ENCODE measurements around the gene PRDM10.
A peak's percentile ranks its signal among the peaks of the same experiment; 100 is the strongest.
"Not testable (repeated sequence)": the region's sequence is repeated elsewhere in the genome, so short reads cannot be mapped to it uniquely, and the experiment has no call there.

Gene PRDM10

GRCh38 chr11:129976328-129976727 lies 26.3 kb downstream of the PRDM10 start:
- DNase-seq (ENCODE audit: low read depth): no peak

GRCh38 chr11:129975543-129975942 lies 27.1 kb downstream of the PRDM10 start:
- DNase-seq (ENCODE audit: low read depth): no peak

- no peak for DNase-seq (ENCODE audit: low read depth)
Measured at GRCh38 chr11:129974672-129975071, 28.0 kb downstream of the PRDM10 start.

- peak; percentile 17 for DNase-seq (ENCODE audit: low read depth)
Measured at GRCh38 chr11:129974237-129974636, 28.4 kb downstream of the PRDM10 start.

GRCh38 chr11:129973809-129974208 lies 28.8 kb downstream of the PRDM10 start:
- no peak for DNase-seq (ENCODE audit: low read depth)

GRCh38 chr11:129973068-129973467 lies 29.6 kb downstream of the PRDM10 start:
- DNase-seq (ENCODE audit: low read depth): no peak

- DNase-seq (ENCODE audit: low read depth): no peak
Measured at GRCh38 chr11:129972611-129973010, 30.0 kb downstream of the PRDM10 start.

- DNase-seq (ENCODE audit: low read depth): not testable (repeated sequence)
Measured at GRCh38 chr11:129971856-129972255, 30.8 kb downstream of the PRDM10 start.

- DNase-seq (ENCODE audit: low read depth): no peak
Measured at GRCh38 chr11:129969920-129970319, 32.7 kb downstream of the PRDM10 start.

- DNase-seq (ENCODE audit: low read depth): no peak
Measured at GRCh38 chr11:129968591-129969419, 33.8 kb downstream of the PRDM10 start.

GRCh38 chr11:129967996-129968395 lies 34.6 kb downstream of the PRDM10 start:
- no peak for DNase-seq (ENCODE audit: low read depth)

- no peak for DNase-seq (ENCODE audit: low read depth)
Measured at GRCh38 chr11:129965248-129965647, 37.4 kb downstream of the PRDM10 start.

GRCh38 chr11:129960216-129961214 lies 42.1 kb downstream of the PRDM10 start:
- DNase-seq (ENCODE audit: low read depth): peak; percentile 91

- no peak for DNase-seq (ENCODE audit: low read depth)
Measured at GRCh38 chr11:129959687-129960086, 42.9 kb downstream of the PRDM10 start.

GRCh38 chr11:129955282-129955681 lies 47.4 kb downstream of the PRDM10 start:
- no peak for DNase-seq (ENCODE audit: low read depth)

- DNase-seq (ENCODE audit: low read depth): not testable (repeated sequence)
Measured at GRCh38 chr11:129954703-129955102, 47.9 kb downstream of the PRDM10 start.

- DNase-seq (ENCODE audit: low read depth): no peak
Measured at GRCh38 chr11:129951866-129952262, 50.8 kb downstream of the PRDM10 start.

GRCh38 chr11:129951201-129951865 lies 51.3 kb downstream of the PRDM10 start:
- DNase-seq (ENCODE audit: low read depth): no peak

GRCh38 chr11:129950101-129951091 lies 52.2 kb downstream of the PRDM10 start:
- peak; percentile 36 for DNase-seq (ENCODE audit: low read depth)

- DNase-seq (ENCODE audit: low read depth): no peak
Measured at GRCh38 chr11:129948926-129949466, 53.6 kb downstream of the PRDM10 start.

- no peak for DNase-seq (ENCODE audit: low read depth)
Measured at GRCh38 chr11:129947474-129947873, 55.2 kb downstream of the PRDM10 start.

Measured in EH (cell line).